ENCODE measurements around the gene PYGM.
A peak's percentile ranks its signal among the peaks of the same experiment; 100 is the strongest.

PYGM gene

GRCh38 chr11:64760759-64761420, 1.1 kb upstream of the PYGM start:
- Histone ChIP-seq H3K36me3 (peaks cover 23 to 36% (median 28%) of the 10 kb centered on the region in 3 donors), H3K27ac (peak overlapping the region; percentile 86 to 93), H3K9me3 (no peaks in the 10 kb centered on the region), H3K27me3 (no peaks in the 10 kb centered on the region), H3K4me1 (peaks cover 8 to 74% (median 56%) of the 10 kb centered on the region in 4 donors), H3K4me3 (no peak overlapping the region)
- DNase-seq: peak; percentile 11 to 62
- intact Hi-C loops (cut with DNase I; ENCODE audit: low total_unique reads): no loop called here
- TF ChIP-seq CTCF (IDR thresholded peaks at IDR 0.05): no peak

- DNase-seq: peak in 1 of 2 donors; percentile 20
- Histone ChIP-seq H3K27ac (peak overlapping the region; percentile 86 to 93), H3K36me3 (peaks cover 6 to 34% (median 11%) of the 10 kb centered on the region in 3 donors), H3K9me3 (no peaks in the 10 kb centered on the region), H3K4me3 (peak overlapping the region; percentile 52 to 57), H3K27me3 (no peaks in the 10 kb centered on the region), H3K4me1 (peaks cover 8 to 60% (median 52%) of the 10 kb centered on the region in 4 donors)
- intact Hi-C loops (cut with DNase I; ENCODE audit: low total_unique reads): no loop called here
- no peak for TF ChIP-seq CTCF (IDR thresholded peaks at IDR 0.05)
Observed at GRCh38 chr11:64759131-64759721, 548 bp downstream of the PYGM start.

GRCh38 chr11:64758330-64759079, 1.3 kb downstream of the PYGM start:
- TF ChIP-seq CTCF (IDR thresholded peaks at IDR 0.05): no peak
- no peaks in the 10 kb centered on the region for H3K9me3 ChIP-seq
- peak overlapping the region; percentile 86 to 93 for H3K27ac ChIP-seq
- peaks cover 0 to 34% (median 4%) of the 10 kb centered on the region in 3 donors for H3K36me3 ChIP-seq
- peak overlapping the region; percentile 52 to 57 for H3K4me3 ChIP-seq
- peak in 1 of 2 donors; percentile 16 for DNase-seq
- H3K4me1 ChIP-seq: peaks cover 8 to 53% (median 45%) of the 10 kb centered on the region in 4 donors
- intact Hi-C loops (cut with DNase I; ENCODE audit: low total_unique reads): no loop called here
- H3K27me3 ChIP-seq: no peaks in the 10 kb centered on the region

- no peak overlapping the region for H3K4me3 ChIP-seq
- peak; percentile 20 to 61 for DNase-seq
- H3K4me1 ChIP-seq: peaks cover 8 to 45% (median 37%) of the 10 kb centered on the region in 4 donors
- H3K27ac ChIP-seq: peak overlapping the region in 1 of 2 donors; percentile 93
- intact Hi-C loops (cut with DNase I; ENCODE audit: low total_unique reads): no loop called here
- no peak for TF ChIP-seq CTCF (IDR thresholded peaks at IDR 0.05)
- H3K36me3 ChIP-seq: peaks cover 3 to 34% (median 4%) of the 10 kb centered on the region in 3 donors
- no peaks in the 10 kb centered on the region for H3K27me3 ChIP-seq
- no peaks in the 10 kb centered on the region for H3K9me3 ChIP-seq
Observed at GRCh38 chr11:64757549-64758329, 2.0 kb downstream of the PYGM start.

- Histone ChIP-seq H3K4me1 (peaks cover 8 to 26% (median 23%) of the 10 kb centered on the region in 4 donors), H3K27me3 (no peaks in the 10 kb centered on the region), H3K4me3 (no peak overlapping the region), H3K27ac (no peak overlapping the region), H3K36me3 (peaks cover 13 to 49% (median 20%) of the 10 kb centered on the region in 3 donors), H3K9me3 (no peaks in the 10 kb centered on the region)
- no peak for TF ChIP-seq CTCF (IDR thresholded peaks at IDR 0.05)
- peak; percentile 7 to 62 for DNase-seq
- intact Hi-C loops (cut with DNase I; ENCODE audit: low total_unique reads): no loop called here
Observed at GRCh38 chr11:64755681-64756361, 4.0 kb downstream of the PYGM start.

All from tibial artery (tissue), 4 donors.